Measurements from ENCODE around the gene RPUSD3.

- TF ChIP-seq POLR2AphosphoS5 (IDR thresholded peaks at IDR 0.05; ENCODE audit: low read depth, low read length) (no peak), POLR2A (IDR thresholded peaks at IDR 0.05; ENCODE audit: low read depth, low read length) (no peak), TAF1 (IDR thresholded peaks at IDR 0.05; ENCODE audit: borderline replicate concordance, low read depth, low read length) (no peak)
Observed at GRCh38 chr3:9820946-9821345, 22.9 kb downstream of the RPUSD3 start.

All from GM12892 (cell line).